Effector memory CD4-positive, alpha-beta T cell (primary cell): ENCODE results near the gene HMCN2.

Experiments used
- DNase-seq, 3 donors: peaks; one replicate each; pipeline ENCODE4 v3.0.0-alpha.2; 2020
- H3K27ac ChIP-seq: 2 replicates; pipeline ENCODE4 v1.7.0; 2013; ENCODE audit warnings: mild to moderate bottlenecking, low read length, moderate library complexity; ENCODE audit not compliant: insufficient read depth, poor library complexity, severe bottlenecking
- H3K27me3 ChIP-seq: replicated peaks from 2 replicates; pipeline ENCODE4 v1.7.0; 2013; ENCODE audit warnings: mild to moderate bottlenecking, low read length; ENCODE audit not compliant: insufficient read depth, control insufficient read depth, poor library complexity, severe bottlenecking
- H3K36me3 ChIP-seq: 2 replicates; pipeline ENCODE4 v1.7.0; 2013; ENCODE audit warnings: mild to moderate bottlenecking, low read length, moderate library complexity; ENCODE audit not compliant: control insufficient read depth, insufficient read depth
- H3K4me1 ChIP-seq: 2 replicates; pipeline ENCODE4 v1.7.0; 2013; ENCODE audit warnings: low read length, mild to moderate bottlenecking; ENCODE audit not compliant: control insufficient read depth, insufficient read depth, poor library complexity, severe bottlenecking
- H3K4me3 ChIP-seq: 2 replicates; pipeline ENCODE4 v1.7.0; 2013; ENCODE audit warnings: low read length, low read depth, mild to moderate bottlenecking; ENCODE audit not compliant: insufficient read depth, poor library complexity, severe bottlenecking
- H3K9me3 ChIP-seq: 2 replicates; pipeline ENCODE4 v1.7.0; 2013; ENCODE audit warnings: mild to moderate bottlenecking, low read length, moderate library complexity; ENCODE audit not compliant: control insufficient read depth

HMCN2 gene

DNA sequence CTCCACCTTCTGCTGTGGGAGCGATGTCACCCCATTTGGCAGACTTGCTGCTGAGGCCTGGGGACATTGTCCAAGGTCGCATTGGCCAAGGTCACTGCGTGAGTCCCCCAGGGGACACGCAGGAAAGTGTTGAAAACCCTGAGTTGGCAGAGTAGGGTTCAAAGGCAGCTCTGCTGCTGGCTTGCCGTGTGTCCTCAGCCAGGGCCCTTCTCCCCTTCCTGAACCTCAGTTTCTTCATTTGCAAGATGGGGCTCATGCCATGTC lies 193.2 kb downstream of the HMCN2 start:
- no peaks in the 10 kb centered on the region for H3K36me3 ChIP-seq
- no peaks in the 10 kb centered on the region for H3K9me3 ChIP-seq
- peaks cover 8% of the 10 kb centered on the region for H3K27me3 ChIP-seq
- H3K27ac ChIP-seq, result no peak overlapping the region
- no peak for DNase-seq
- no peaks in the 10 kb centered on the region for H3K4me1 ChIP-seq
- no peak overlapping the region for H3K4me3 ChIP-seq

DNA sequence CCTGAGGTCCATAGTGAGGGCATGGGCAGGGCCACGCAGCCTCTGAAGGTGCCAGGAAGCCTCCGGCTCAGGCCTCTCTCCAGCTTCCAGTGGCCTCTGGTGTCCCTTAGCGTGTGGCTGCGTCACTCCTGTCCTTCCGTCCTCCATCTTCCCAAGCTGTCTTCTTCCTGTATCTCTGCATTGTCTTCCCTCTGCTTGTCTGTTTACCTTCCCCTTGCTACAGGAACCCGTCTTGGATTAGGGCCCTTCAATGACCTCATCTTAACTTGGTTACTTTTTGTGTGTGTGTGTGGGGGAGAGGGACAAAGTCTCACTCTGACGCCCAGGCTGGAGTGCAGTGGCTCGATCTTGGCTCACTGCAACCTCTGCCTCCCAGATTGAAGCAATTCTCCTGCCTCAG lies 193.6 kb downstream of the HMCN2 start:
- Histone ChIP-seq H3K4me1 (no peaks in the 10 kb centered on the region), H3K9me3 (no peaks in the 10 kb centered on the region), H3K27ac (no peak overlapping the region), H3K4me3 (no peak overlapping the region), H3K27me3 (peaks cover 8% of the 10 kb centered on the region), H3K36me3 (no peaks in the 10 kb centered on the region)
- DNase-seq, result no peak

DNA sequence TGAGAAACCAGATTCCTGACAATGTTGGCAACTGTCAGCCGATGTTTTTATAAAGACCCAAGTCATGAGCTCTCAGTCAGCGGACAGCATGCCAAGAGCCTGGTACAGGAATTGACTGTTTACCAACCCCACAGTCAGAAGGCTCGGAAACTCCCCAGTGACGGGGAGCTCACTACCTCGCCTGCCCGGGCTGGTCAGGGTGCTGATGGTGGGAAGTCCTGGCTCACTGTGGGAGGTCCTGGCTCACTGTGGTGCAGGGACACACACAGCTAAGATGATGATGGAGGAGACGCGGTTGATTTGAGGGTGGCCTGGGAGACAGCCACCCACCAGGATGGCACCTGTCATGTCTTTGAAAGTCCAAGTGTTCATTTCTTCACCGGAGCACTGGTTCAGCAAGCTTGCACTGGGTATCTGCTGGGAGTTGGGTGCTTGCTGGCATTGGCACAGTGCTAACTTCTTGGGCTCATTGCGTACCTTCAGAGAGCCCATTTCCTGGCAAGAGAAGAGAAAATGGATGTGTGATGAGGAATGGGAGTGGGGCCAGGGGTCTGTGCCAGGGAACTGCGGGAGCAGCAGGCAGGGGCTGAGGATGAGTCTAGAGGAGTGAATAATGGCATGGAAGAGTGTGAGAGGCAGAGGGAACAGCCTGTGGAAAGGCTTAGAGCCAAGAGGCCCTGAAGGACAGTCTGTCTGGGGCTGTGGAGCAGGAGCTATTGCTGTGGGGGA lies 194.5 kb downstream of the HMCN2 start:
- no peak for DNase-seq
- Histone ChIP-seq H3K36me3 (no peaks in the 10 kb centered on the region), H3K4me1 (no peaks in the 10 kb centered on the region), H3K9me3 (no peaks in the 10 kb centered on the region), H3K4me3 (no peak overlapping the region), H3K27me3 (peaks cover 8% of the 10 kb centered on the region), H3K27ac (no peak overlapping the region)

DNA sequence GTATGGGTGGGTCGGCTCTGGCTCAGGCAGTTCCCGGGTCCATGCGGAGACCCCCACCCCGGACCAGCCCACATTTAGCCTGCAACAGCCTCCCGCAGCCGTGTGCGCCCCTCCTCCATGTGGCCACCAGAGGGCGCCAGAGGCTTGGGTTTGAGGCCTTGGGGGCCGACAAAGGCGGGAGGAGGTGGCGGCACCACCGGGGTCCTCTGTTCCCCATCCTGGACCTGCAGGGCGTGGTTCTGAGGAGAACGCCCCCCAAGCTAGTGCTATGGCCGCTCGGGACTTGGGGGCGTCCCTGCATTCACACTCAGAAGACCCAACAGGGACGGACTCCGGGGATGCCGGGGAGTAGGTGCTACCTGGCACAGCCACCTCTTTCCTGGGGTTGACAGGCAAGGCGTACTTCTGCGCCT lies 195.7 kb downstream of the HMCN2 start:
- no peak overlapping the region for H3K27ac ChIP-seq
- peak; percentile 36 to 56 (median 49) for DNase-seq
- no peaks in the 10 kb centered on the region for H3K36me3 ChIP-seq
- peaks cover 14% of the 10 kb centered on the region for H3K27me3 ChIP-seq
- no peaks in the 10 kb centered on the region for H3K9me3 ChIP-seq
- H3K4me3 ChIP-seq, result no peak overlapping the region
- H3K4me1 ChIP-seq, result no peaks in the 10 kb centered on the region

DNA sequence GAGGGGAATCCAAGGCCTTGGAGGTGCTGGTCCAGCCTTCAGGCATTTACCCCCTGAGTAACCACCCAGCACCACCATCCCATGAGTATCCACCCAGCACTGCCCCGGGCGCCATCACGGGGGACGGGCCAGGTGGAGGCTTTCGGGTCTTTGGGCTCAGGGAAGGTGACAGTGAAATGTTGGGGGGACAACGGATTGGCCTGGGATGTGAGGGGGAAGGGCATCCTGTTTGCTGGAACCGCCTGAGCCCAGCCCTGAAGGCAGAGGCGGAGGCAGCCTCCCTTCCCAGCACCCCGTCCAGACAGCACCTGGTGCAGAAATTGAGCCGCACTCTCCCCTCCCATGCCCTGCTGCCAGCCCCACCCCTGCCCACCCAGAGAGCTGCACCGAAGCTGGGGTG lies 196.2 kb downstream of the HMCN2 start:
- peaks cover 19% of the 10 kb centered on the region for H3K27me3 ChIP-seq
- H3K27ac ChIP-seq, result no peak overlapping the region
- H3K9me3 ChIP-seq, result no peaks in the 10 kb centered on the region
- no peaks in the 10 kb centered on the region for H3K4me1 ChIP-seq
- no peak overlapping the region for H3K4me3 ChIP-seq
- no peaks in the 10 kb centered on the region for H3K36me3 ChIP-seq
- no peak for DNase-seq

DNA sequence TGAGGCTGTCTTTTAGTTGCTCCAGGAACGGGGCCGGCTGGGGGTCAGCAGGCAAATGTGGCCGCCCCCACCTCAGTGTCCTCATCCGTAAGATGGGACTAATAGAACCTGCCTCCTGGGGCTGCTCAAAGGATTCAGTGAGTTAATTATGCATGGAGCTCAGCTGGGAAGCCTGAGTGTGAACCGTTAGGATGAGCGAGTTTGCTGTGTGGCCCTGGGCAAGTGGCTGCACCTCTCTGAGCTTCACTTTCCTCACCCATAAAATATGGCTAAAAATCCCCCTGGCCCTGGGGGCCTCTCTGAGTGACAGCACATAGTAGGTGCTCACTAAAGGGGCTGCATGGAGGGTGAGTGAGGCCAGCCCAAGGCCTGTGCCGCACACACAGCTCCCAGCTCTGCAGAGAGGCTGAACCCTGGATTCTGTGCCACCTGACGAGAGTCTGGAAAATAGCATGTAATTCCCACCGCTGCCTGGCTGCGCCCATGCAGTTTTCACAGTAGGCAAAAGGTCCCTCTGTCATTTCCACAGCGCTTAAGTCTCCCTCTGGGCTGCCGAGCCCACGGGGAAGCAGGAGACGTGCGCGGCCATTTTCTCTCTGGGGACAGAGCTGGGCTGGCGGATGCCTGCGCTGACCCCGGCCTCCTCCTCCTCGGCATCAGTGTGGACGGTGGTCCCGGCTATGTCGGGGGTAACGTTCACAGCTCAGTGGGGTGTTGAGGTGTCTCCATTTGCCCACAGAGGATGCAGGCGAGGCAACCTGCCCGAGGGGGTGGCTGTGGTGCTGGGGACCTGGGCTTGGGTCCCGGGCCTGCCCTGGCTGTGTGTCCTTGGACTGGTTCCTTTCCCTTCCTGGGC lies 197.4 kb downstream of the HMCN2 start:
- Histone ChIP-seq H3K27me3 (peaks cover 24% of the 10 kb centered on the region), H3K36me3 (no peaks in the 10 kb centered on the region), H3K4me1 (no peaks in the 10 kb centered on the region), H3K9me3 (no peaks in the 10 kb centered on the region), H3K27ac (no peak overlapping the region), H3K4me3 (no peak overlapping the region)
- DNase-seq, result no peak

DNA sequence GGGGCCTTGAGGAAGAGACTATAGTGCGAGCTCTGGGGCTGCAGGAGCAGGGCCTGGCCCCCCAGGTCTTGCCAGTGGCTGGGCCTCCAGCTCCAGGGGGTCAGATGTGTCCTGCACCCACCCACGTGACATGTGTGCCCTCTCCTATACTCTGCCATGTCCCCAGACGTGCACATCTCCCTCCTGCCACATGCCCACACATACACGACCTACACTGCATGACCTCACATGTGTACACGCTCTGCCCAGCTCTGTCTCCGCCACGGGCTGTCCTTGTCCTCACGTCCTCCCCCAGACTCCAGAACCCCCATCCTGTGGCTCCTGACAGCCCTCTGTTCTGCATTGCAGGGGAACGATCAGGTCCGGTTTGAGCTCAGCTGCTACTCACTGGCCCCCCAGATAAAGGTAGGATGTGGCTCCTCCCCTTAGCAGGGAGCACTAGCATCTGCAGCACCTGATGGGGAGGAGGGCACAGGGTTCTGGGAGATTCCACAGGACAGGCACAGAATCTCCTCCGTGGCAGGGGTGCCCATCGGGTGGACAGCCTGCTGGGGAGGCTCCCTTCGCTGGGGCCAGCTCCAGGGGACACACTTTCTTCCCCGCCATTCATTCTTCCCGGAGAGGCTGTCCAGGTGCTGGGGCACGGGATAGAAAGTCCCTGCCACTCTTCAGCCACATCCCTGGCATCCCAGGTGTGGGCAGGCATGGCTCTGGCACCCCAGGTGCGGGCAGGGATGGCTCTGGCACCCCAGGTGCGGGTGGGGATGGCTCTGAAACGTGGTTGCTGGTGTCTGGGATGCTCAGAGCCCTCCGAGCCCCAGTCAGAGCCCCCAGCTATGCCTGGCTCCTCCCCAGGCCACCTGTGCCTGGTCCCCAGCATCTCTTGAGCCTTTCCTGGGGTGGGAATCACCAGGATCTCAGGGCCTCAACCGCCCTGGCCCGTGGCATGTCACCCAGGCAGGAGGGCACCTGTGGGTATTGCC lies 198.5 kb downstream of the HMCN2 start:
- Histone ChIP-seq H3K27me3 (peaks cover 27% of the 10 kb centered on the region), H3K4me3 (no peak overlapping the region), H3K36me3 (no peaks in the 10 kb centered on the region), H3K27ac (no peak overlapping the region), H3K4me1 (no peaks in the 10 kb centered on the region), H3K9me3 (no peaks in the 10 kb centered on the region)
- DNase-seq, result no peak

DNA sequence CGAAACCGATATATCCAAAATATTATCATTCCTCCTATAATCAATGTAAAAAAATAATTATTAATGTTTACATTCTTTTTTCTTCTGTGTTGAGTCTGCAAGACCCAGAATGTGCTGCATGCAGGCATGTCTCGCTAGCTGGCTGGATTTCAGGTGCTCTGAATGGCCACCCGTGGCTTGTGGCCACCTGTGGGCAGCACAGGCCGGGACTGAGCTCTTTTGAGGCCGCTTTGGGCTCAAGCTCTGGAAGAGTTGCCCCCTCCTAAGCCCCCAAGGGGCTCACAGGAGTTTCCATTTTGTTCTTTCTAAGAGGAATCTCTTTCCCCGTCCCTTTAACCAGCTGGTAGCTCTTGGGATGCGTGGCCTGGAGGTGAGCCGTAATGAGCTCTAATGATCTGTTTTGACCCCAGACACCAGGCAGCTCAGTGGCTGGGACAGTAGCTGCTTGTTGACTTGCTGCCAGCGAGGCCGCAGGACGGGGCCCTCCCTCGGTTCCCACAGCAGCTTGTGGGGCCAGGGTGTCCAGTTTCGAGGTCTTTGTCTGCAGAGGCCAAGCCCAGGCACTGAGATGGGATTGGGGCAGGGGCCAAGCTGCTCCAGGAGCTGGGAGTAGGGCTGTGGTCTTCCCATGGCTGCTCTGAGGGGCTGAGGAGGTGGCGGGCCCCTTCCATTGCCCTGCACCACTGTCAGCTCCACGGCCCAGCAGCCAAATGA lies 200.0 kb downstream of the HMCN2 start:
- H3K36me3 ChIP-seq, result no peaks in the 10 kb centered on the region
- H3K9me3 ChIP-seq, result no peaks in the 10 kb centered on the region
- H3K27me3 ChIP-seq, result peaks cover 32% of the 10 kb centered on the region
- no peaks in the 10 kb centered on the region for H3K4me1 ChIP-seq
- no peak for DNase-seq
- H3K4me3 ChIP-seq, result no peak overlapping the region
- H3K27ac ChIP-seq, result no peak overlapping the region

DNA sequence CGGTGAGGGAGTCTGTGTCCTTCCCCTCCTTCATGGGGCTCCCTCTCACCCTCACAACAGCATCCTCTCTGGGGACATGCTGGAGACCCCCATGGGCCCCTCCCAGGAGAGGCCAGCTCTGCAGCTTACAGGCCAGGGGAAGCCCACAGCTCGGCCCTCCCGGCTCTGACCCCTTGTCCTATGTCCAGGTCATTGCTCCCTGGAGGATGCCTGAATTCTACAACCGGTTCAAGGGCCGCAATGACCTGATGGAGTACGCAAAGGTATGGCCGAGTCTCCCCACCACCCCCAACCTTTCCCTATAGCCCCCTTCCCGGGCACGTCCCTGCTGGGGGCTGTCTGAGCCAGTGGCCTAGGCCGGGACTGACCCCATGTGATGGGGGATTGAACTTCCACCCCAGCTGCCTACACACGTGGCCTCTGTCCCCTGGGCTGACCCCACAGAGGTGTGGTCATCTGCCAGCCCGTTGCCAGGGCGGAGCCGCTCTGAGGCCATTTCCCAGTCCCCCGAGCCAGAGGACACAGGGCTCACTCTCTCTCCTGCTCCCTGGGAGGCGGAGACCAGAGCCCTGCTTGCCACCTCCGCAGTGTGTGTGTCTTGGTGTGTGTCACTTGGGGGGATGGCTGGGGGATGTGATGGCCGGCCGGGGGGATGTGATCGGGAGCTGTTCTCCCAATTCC lies 201.1 kb downstream of the HMCN2 start:
- Histone ChIP-seq H3K4me1 (no peaks in the 10 kb centered on the region), H3K9me3 (no peaks in the 10 kb centered on the region), H3K27me3 (peaks cover 34% of the 10 kb centered on the region), H3K27ac (no peak overlapping the region), H3K4me3 (no peak overlapping the region), H3K36me3 (no peaks in the 10 kb centered on the region)
- no peak for DNase-seq
